ENCODE results near the gene COL6A5. TPM values are rescaled to one million over a fixed set of nuclear protein-coding genes. Genes with fewer than 3 reads are reported as not detected.

COL6A5 gene
- total and polyA plus RNA-seq, 3 experiments from 2014 or later, result not detected

DNA sequence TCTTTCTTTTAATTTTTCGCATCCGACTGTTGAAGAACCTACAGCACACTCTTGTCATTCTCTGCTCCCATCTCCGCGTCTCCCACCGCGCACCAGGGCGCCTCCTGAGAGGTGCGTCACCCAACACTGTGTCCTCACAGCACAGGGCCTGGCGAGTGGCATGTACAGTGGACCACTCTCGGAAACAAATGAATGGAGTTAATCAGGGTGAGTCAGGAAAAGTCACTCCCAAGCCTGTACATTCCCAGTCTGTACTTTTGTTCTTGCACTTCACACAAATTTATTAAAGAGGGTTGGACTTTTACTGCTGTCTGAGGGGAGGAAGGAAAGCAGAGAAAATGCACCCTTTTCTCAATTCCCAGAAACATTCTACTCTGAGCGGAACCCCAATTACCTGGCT is 172.1 kb downstream of the COL6A5 start:
- Histone ChIP-seq H3K4me1 (ENCODE audit: insufficient read depth, low read length) (no peaks in the 10 kb centered on the region), H3K27ac (ENCODE audit: low read depth, low read length) (no peak overlapping the region), H3K4me3 (ENCODE audit: low read length) (no peak overlapping the region), H3K27me3 (ENCODE audit: insufficient read depth, low read length, poor library complexity, severe bottlenecking) (peaks cover 4% of the 10 kb centered on the region), H3K36me3 (ENCODE audit: insufficient read depth, low read length) (no peaks in the 10 kb centered on the region), H3K9me3 (ENCODE audit: low read length) (no peaks in the 10 kb centered on the region)
- DNase-seq, result no peak
- Mint-ChIP-seq H3K36me3 (no peaks in the 10 kb centered on the region), H3K27ac (no peak overlapping the region), H3K4me1 (no peaks in the 10 kb centered on the region), H3K27me3 (peaks cover 25 to 52% of the 10 kb centered on the region in 2 donors), H3K4me3 (no peak overlapping the region), H3K9me3 (peaks cover 0 to 2% (median 0%) of the 10 kb centered on the region in 5 donors)
- ChIA-PET CTCF (no interaction called here), POLR2A (no interaction called here)

GRCh38 chr3:130519754-130520153 is 174.3 kb downstream of the COL6A5 start:
- H3K4me3 Mint-ChIP-seq, result no peak overlapping the region
- ChIA-PET POLR2A (no interaction called here), CTCF (no interaction called here)
- Histone ChIP-seq H3K4me1 (ENCODE audit: insufficient read depth, low read length) (no peaks in the 10 kb centered on the region), H3K4me3 (ENCODE audit: low read length) (no peak overlapping the region), H3K27me3 (ENCODE audit: insufficient read depth, low read length, poor library complexity, severe bottlenecking) (peaks cover 4% of the 10 kb centered on the region), H3K36me3 (ENCODE audit: insufficient read depth, low read length) (no peaks in the 10 kb centered on the region), H3K9me3 (ENCODE audit: low read length) (no peaks in the 10 kb centered on the region), H3K27ac (ENCODE audit: low read depth, low read length) (no peak overlapping the region)
- H3K27me3 Mint-ChIP-seq, result peaks cover 20 to 62% of the 10 kb centered on the region in 2 donors
- DNase-seq, result no peak
- H3K4me1 Mint-ChIP-seq, result no peaks in the 10 kb centered on the region
- H3K9me3 Mint-ChIP-seq, result peaks cover 0 to 2% (median 0%) of the 10 kb centered on the region in 5 donors
- H3K36me3 Mint-ChIP-seq, result no peaks in the 10 kb centered on the region
- no peak overlapping the region for H3K27ac Mint-ChIP-seq

DNA sequence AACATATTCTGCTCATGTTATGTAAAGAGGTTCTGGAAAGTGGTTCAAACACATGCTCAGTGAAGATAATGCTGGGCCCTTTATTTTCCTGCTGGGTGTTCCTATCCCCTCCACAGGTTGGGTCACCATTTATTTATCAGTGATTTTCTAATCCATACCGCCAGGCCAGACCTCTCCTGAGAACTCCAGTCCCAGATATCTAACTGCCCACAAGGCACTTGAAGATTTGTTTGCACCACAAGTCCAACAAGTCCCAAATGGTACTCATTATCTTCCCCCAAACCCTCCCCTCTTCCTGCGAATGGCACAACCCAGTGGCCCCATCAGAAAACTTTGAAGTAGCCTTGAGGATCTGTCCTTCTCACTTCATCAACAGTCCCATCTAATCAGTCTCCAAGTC is 176.9 kb downstream of the COL6A5 start:
- Histone ChIP-seq H3K27ac (ENCODE audit: low read depth, low read length) (no peak overlapping the region), H3K4me3 (ENCODE audit: low read length) (no peak overlapping the region), H3K36me3 (ENCODE audit: insufficient read depth, low read length) (no peaks in the 10 kb centered on the region), H3K4me1 (ENCODE audit: insufficient read depth, low read length) (no peaks in the 10 kb centered on the region), H3K9me3 (ENCODE audit: low read length) (no peaks in the 10 kb centered on the region), H3K27me3 (ENCODE audit: insufficient read depth, low read length, poor library complexity, severe bottlenecking) (no peaks in the 10 kb centered on the region)
- no peaks in the 10 kb centered on the region for H3K36me3 Mint-ChIP-seq
- DNase-seq, result no peak
- H3K9me3 Mint-ChIP-seq, result peaks cover 0 to 2% (median 0%) of the 10 kb centered on the region in 5 donors
- no peak overlapping the region for H3K27ac Mint-ChIP-seq
- ChIA-PET POLR2A (no interaction called here), CTCF (no interaction called here)
- H3K4me1 Mint-ChIP-seq, result no peaks in the 10 kb centered on the region
- peaks cover 8 to 48% of the 10 kb centered on the region in 2 donors for H3K27me3 Mint-ChIP-seq
- no peak overlapping the region for H3K4me3 Mint-ChIP-seq

DNA sequence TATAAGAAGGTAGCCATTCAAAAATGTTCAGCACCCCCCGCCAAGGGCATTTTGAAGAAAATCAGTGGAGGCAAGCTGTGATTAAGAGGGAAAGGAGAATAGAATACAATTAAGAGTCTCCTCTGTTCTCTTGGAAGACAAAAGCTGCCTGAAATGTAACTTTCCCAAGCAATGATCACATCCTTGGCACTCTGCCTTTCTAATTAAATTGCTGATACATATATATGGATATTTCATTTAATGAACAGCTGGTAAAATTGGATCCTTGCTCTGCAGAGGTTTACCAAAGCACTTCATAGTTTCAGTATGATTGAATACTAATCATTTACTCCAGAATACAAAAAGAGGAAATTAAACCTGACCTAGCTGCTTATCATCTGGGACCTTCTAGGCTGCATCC is 182.0 kb downstream of the COL6A5 start:
- H3K27me3 ChIP-seq (ENCODE audit: insufficient read depth, low read length, poor library complexity, severe bottlenecking), result no peaks in the 10 kb centered on the region
- ChIA-PET CTCF (no interaction called here), POLR2A (no interaction called here)
- no peak for DNase-seq
- H3K4me3 ChIP-seq (ENCODE audit: low read length), result no peak overlapping the region
- peaks cover 11% of the 10 kb centered on the region for H3K4me1 ChIP-seq (ENCODE audit: insufficient read depth, low read length)
- H3K27ac ChIP-seq (ENCODE audit: low read depth, low read length), result no peak overlapping the region
- H3K36me3 ChIP-seq (ENCODE audit: insufficient read depth, low read length), result no peaks in the 10 kb centered on the region
- Mint-ChIP-seq H3K27me3 (peaks cover 1 to 25% of the 10 kb centered on the region in 2 donors), H3K9me3 (no peaks in the 10 kb centered on the region), H3K36me3 (no peaks in the 10 kb centered on the region), H3K4me1 (peaks cover 10 to 22% (median 11%) of the 10 kb centered on the region in 3 donors), H3K4me3 (no peak overlapping the region), H3K27ac (no peak overlapping the region)
- H3K9me3 ChIP-seq (ENCODE audit: low read length), result no peaks in the 10 kb centered on the region

GRCh38 chr3:130528120-130528519 is 182.6 kb downstream of the COL6A5 start:
- Histone ChIP-seq H3K4me1 (ENCODE audit: insufficient read depth, low read length) (peaks cover 11% of the 10 kb centered on the region), H3K36me3 (ENCODE audit: insufficient read depth, low read length) (no peaks in the 10 kb centered on the region), H3K27ac (ENCODE audit: low read depth, low read length) (no peak overlapping the region), H3K27me3 (ENCODE audit: insufficient read depth, low read length, poor library complexity, severe bottlenecking) (no peaks in the 10 kb centered on the region), H3K4me3 (ENCODE audit: low read length) (no peak overlapping the region), H3K9me3 (ENCODE audit: low read length) (no peaks in the 10 kb centered on the region)
- H3K36me3 Mint-ChIP-seq, result no peaks in the 10 kb centered on the region
- ChIA-PET POLR2A (no interaction called here), CTCF (no interaction called here)
- no peak for DNase-seq
- no peak overlapping the region for H3K4me3 Mint-ChIP-seq
- H3K4me1 Mint-ChIP-seq, result peaks cover 10 to 22% (median 11%) of the 10 kb centered on the region in 3 donors
- H3K27ac Mint-ChIP-seq, result peak overlapping the region in 1 of 8 donors; percentile 49
- no peaks in the 10 kb centered on the region for H3K9me3 Mint-ChIP-seq
- peaks cover 1 to 18% of the 10 kb centered on the region in 2 donors for H3K27me3 Mint-ChIP-seq

DNA sequence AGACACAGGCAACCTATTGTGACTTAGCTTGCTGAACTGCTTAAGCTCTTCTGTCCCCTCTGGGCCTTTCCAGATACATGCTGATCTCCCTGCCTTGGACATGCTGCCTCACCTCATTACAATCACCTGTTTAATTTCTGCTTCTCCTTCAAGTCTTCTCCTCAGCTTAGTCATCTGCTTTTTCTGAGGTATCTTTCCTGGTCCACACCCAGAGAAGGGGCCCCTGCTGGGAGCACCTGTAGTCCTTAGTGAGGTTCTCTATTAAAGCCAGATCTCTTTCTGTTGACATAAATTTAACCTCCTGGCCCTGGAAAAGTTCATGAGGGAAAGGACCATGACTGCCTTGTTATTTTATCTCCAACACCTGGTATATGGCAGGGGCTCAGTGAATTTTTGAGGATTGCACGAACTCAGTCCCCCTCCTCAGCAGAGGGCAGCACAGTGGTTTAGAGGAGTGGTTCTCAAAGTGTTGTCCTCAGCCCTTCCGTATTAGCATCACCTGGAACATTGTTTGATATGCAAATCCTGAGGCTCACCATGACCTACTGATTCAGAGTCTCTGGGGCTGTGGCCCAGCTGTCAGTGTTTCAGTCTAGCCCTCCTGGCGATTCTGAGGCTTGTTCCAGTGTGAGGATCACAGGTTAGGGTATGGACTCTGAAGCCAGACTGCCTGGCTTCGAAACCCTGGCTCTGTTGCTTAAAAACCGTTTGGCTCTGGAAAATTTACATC is 184.2 kb downstream of the COL6A5 start:
- Histone ChIP-seq H3K27me3 (ENCODE audit: insufficient read depth, low read length, poor library complexity, severe bottlenecking) (no peaks in the 10 kb centered on the region), H3K4me1 (ENCODE audit: insufficient read depth, low read length) (peaks cover 11% of the 10 kb centered on the region), H3K9me3 (ENCODE audit: low read length) (no peaks in the 10 kb centered on the region), H3K27ac (ENCODE audit: low read depth, low read length) (no peak overlapping the region), H3K4me3 (ENCODE audit: low read length) (no peak overlapping the region), H3K36me3 (ENCODE audit: insufficient read depth, low read length) (no peaks in the 10 kb centered on the region)
- no peak for DNase-seq
- Mint-ChIP-seq H3K27ac (peak overlapping the region in 7 of 8 donors; percentile 30 to 83 (median 67)), H3K4me1 (peaks cover 10 to 22% (median 11%) of the 10 kb centered on the region in 3 donors), H3K27me3 (peaks cover 1 to 16% of the 10 kb centered on the region in 2 donors), H3K9me3 (no peaks in the 10 kb centered on the region), H3K4me3 (peak overlapping the region in 1 of 7 donors; percentile 12), H3K36me3 (no peaks in the 10 kb centered on the region)
- POLR2A ChIA-PET, result no interaction called here
- CTCF ChIA-PET, result no interaction called here

- H3K27ac Mint-ChIP-seq, result no peak overlapping the region
- Histone ChIP-seq H3K4me3 (ENCODE audit: low read length) (no peak overlapping the region), H3K27me3 (ENCODE audit: insufficient read depth, low read length, poor library complexity, severe bottlenecking) (no peaks in the 10 kb centered on the region), H3K27ac (ENCODE audit: low read depth, low read length) (no peak overlapping the region), H3K4me1 (ENCODE audit: insufficient read depth, low read length) (peaks cover 11% of the 10 kb centered on the region), H3K9me3 (ENCODE audit: low read length) (no peaks in the 10 kb centered on the region), H3K36me3 (ENCODE audit: insufficient read depth, low read length) (no peaks in the 10 kb centered on the region)
- DNase-seq, result no peak
- H3K27me3 Mint-ChIP-seq, result peaks cover 4 to 22% of the 10 kb centered on the region in 2 donors
- ChIA-PET POLR2A (no interaction called here), CTCF (no interaction called here)
- H3K4me3 Mint-ChIP-seq, result no peak overlapping the region
- H3K4me1 Mint-ChIP-seq, result peaks cover 10 to 17% (median 11%) of the 10 kb centered on the region in 3 donors
- no peaks in the 10 kb centered on the region for H3K36me3 Mint-ChIP-seq
- no peaks in the 10 kb centered on the region for H3K9me3 Mint-ChIP-seq
Measured at GRCh38 chr3:130533247-130533646, 187.8 kb downstream of the COL6A5 start.

Measured in CD8-positive, alpha-beta memory T cell (primary cell).